Kidney (tissue), 2 donors: Measurements from ENCODE around the gene DOC2B. TPM values are rescaled to one million over a fixed set of nuclear protein-coding genes. Genes with fewer than 3 reads are reported as not detected.

Source experiments
- polyA plus RNA-seq: library from polyadenylated mRNA; stranded (reverse); fragments of 350-450 nt; fragmentation: Illumina TruSeq; extraction: RNeasy Lipid Tissue Mini Kit (QIAGEN cat#74804); gene quantifications from one replicate; pipeline ENCODE4 v1.2.3, GENCODE V29; 2014; ENCODE audit warnings: low read depth, low replicate concordance; ENCODE audit not compliant: insufficient read depth
- total RNA-seq: library from RNA; stranded (reverse); fragmentation: NEBNext Ultra II Directional; extraction: Animal tissue kit (Norgen Biotek cat#: 25700); gene quantifications from one replicate; pipeline ENCODE4 v1.2.1, GENCODE V29; 2021
- donor health status: DM: yes; HTN: yes; CAD: no.

DOC2B gene
- total and polyA plus RNA-seq, 2 donors from 2014 or later = 4.2 to 21.6 TPM

Other genes starting within 250 kb of the DOC2B start
- not detected for gene SCGB1C2, start 44.1 kb downstream of the DOC2B start, total RNA-seq
- not detected for gene SCGB1C2, start 44.1 kb downstream of the DOC2B start, polyA plus RNA-seq
- gene RPH3AL, start 171.2 kb upstream of the DOC2B start, total RNA-seq = 55.9 TPM
- 18.1 TPM for gene RPH3AL, start 171.2 kb upstream of the DOC2B start, polyA plus RNA-seq